Colonic mucosa (tissue), 4 donors: ENCODE results near the gene DNAJC30. TPM values are rescaled to one million over a fixed set of nuclear protein-coding genes. Genes with fewer than 3 reads are reported as not detected.

Source experiments
- DNase-seq: peaks from one replicate; pipeline ENCODE4 v3.0.0-alpha.2; 2020
- H3K27ac ChIP-seq: fragments of 200-600 bp; one replicate; pipeline ENCODE4 v1.8.0; 2021
- H3K27me3 ChIP-seq: fragments of 200-600 bp; one replicate; pipeline ENCODE4 v1.8.0; 2021
- H3K36me3 ChIP-seq: fragments of 200-600 bp; one replicate; pipeline ENCODE4 v1.8.0; 2021
- H3K4me1 ChIP-seq: fragments of 200-600 bp; one replicate; pipeline ENCODE4 v1.8.0; 2021; ENCODE audit warnings: mild to moderate bottlenecking
- H3K4me3 ChIP-seq: fragments of 200-600 bp; one replicate; pipeline ENCODE4 v1.8.0; 2021
- H3K9ac ChIP-seq, 2 donors: one replicate each; pipeline ENCODE4 v1.7.0; 2013; ENCODE audit warnings: control low read depth in 2 of 2, low read depth in 2 of 2, low read length in 2 of 2
- H3K9me3 ChIP-seq: fragments of 200-600 bp; one replicate; pipeline ENCODE4 v1.8.0; 2021
- intact Hi-C: fragments of 100-400 bp; cut with DNase I; formaldehyde crosslinking; loops from one replicate; pipeline ENCODE4 v1.14.1; 2022
- total RNA-seq, 2 donors: library from RNA; stranded (reverse); fragmentation: NEBNext Ultra II Directional in 1 of 2; extraction: Animal tissue kit (Norgen Biotek cat#: 25700) in 1 of 2; gene quantifications; one replicate each; pipeline ENCODE4 v1.2.1, GENCODE V29; 2021
- TF ChIP-seq, protein P1 (sequence below): fragments of 200-600 bp; IDR thresholded peaks from one replicate; pipeline ENCODE4 v1.8.0; 2022; ENCODE audit warnings: antibody characterized with exemption, mild to moderate bottlenecking
- donor health status: healthy.
- donor health status: DM: no; HTN: no; CAD: no.
- donor health status: DM: no; HTN: no; CAD: no.

Gene DNAJC30
- total RNA-seq, 2 donors from 2014 or later, result 9.7 to 15.1 TPM

DNA sequence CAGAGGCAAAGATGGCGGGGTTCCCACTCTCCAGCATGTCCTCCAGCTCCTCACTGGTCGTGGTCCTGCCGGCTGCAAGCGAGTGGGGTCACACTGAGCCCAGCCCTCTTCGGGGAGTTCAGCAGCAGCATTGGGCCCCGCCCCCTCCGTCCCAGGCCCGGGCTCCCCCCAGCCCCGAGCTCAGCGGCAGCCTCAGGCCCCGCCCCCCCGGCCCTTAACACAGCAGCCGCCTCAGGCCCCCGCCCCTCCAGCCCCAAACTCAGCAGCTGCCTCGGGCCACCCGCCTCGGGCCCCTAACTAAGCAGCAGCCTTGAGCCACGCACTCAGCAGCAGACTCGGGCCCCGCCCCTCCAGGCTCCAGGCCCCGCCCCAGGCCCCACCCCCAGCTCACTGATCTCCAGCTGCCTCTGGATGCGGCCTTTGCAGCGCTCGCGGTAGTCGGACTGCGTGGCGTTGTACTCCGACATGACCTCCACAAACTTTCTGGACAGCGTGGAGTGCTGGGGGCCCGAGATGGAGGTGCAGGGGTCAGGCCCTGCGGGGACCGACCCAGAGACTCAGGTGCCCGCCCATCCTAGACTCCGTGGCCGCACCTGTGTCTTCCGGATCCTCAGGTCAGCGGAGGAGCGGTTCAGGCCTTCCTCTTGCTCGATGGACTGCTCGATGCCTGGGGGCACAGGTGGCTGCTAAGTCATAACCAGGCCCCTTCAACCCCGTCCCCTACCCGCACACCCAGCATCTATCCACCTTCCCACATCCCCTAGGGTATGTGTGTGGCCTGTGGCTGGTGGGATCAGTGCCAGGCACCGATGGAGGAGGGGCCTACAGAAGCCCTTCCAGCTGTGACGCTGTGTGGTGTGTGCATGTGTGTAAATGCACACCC is 20.7 kb upstream of the DNAJC30 start:
- Histone ChIP-seq H3K27ac (no peak overlapping the region), H3K4me1 (no peaks in the 10 kb centered on the region), H3K4me3 (peak overlapping the region; percentile 24), H3K9ac (peak overlapping the region in 1 of 2 donors; percentile 51), H3K27me3 (no peaks in the 10 kb centered on the region), H3K36me3 (no peaks in the 10 kb centered on the region), H3K9me3 (no peaks in the 10 kb centered on the region)
- DNase-seq, result peak; percentile 71
- TF ChIP-seq, protein P1, sequence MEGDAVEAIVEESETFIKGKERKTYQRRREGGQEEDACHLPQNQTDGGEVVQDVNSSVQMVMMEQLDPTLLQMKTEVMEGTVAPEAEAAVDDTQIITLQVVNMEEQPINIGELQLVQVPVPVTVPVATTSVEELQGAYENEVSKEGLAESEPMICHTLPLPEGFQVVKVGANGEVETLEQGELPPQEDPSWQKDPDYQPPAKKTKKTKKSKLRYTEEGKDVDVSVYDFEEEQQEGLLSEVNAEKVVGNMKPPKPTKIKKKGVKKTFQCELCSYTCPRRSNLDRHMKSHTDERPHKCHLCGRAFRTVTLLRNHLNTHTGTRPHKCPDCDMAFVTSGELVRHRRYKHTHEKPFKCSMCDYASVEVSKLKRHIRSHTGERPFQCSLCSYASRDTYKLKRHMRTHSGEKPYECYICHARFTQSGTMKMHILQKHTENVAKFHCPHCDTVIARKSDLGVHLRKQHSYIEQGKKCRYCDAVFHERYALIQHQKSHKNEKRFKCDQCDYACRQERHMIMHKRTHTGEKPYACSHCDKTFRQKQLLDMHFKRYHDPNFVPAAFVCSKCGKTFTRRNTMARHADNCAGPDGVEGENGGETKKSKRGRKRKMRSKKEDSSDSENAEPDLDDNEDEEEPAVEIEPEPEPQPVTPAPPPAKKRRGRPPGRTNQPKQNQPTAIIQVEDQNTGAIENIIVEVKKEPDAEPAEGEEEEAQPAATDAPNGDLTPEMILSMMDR, result no peak
- intact Hi-C loops, result no loop called here

DNA sequence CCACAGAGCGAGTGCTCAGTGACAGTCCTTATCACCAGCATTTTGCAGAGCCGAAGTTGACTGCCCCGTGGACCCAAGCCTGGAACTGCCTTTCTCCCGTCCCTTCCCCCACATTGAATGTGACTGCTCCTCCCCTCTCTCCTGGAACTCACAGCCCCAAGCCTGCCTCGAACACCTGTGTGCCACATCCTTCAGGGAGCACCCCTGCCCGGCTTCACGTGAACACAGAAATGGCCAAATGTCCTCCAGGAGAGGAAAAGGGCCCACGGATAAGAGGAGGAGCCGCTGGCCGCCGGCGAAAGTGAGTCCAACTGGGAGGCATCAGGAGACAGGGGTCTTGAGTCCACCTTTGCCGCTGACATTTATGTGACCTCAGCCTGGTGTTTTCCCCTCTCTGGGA is 20.0 kb upstream of the DNAJC30 start:
- Histone ChIP-seq H3K4me1 (no peaks in the 10 kb centered on the region), H3K4me3 (no peak overlapping the region), H3K27me3 (no peaks in the 10 kb centered on the region), H3K27ac (no peak overlapping the region), H3K9ac (no peak overlapping the region), H3K36me3 (no peaks in the 10 kb centered on the region), H3K9me3 (no peaks in the 10 kb centered on the region)
- TF ChIP-seq, protein P1, result no peak
- DNase-seq, result no peak
- intact Hi-C loops, result no loop called here

DNA sequence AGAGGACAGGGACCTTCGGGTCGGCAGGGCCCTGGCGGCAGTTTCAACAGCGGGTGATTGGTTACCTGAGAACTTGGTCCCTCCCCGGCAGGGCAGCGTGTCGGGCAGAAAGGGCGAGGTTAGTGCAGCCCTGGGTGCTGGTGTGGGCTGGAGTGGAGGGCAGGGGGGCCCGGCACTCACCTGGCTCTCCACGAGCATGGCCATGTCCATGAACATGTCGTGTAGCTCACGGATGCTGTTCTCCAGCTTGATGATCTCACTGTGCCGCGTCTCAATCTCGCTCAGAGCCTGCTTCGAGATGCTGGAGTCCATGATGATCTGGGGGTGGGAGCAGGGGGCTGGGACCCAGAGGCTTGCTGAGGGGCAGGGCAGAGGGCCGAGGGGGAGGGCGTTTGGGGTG is 19.4 kb upstream of the DNAJC30 start:
- no peaks in the 10 kb centered on the region for H3K27me3 ChIP-seq
- H3K9me3 ChIP-seq, result no peaks in the 10 kb centered on the region
- TF ChIP-seq, protein P1, result no peak
- H3K9ac ChIP-seq, result no peak overlapping the region
- H3K27ac ChIP-seq, result no peak overlapping the region
- H3K4me1 ChIP-seq, result no peaks in the 10 kb centered on the region
- DNase-seq, result no peak
- H3K36me3 ChIP-seq, result no peaks in the 10 kb centered on the region
- no peak overlapping the region for H3K4me3 ChIP-seq
- intact Hi-C loops, result no loop called here

DNA sequence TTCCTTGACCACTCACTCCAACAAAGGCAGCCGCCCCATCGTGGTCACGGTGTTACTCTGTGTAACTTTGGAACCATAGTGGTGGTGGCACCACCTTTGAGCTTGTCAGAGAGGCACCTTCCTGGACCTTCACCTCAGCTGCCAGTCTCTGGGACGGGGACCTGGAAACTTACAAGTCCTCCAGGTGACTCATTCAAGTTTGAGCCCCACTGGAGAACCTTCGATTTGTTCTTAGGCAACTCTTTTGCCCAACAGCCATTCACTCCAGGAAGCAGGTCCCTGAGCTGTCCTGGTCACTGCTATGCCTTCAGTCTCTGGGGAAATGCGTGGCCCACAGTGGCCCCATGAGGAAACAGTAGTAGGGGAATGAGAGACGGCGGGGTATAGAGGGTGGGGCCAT is 19.0 kb upstream of the DNAJC30 start:
- H3K9me3 ChIP-seq, result no peaks in the 10 kb centered on the region
- intact Hi-C loops, result no loop called here
- H3K27ac ChIP-seq, result no peak overlapping the region
- H3K4me1 ChIP-seq, result no peaks in the 10 kb centered on the region
- H3K4me3 ChIP-seq, result no peak overlapping the region
- TF ChIP-seq, protein P1, result no peak
- DNase-seq, result no peak
- no peaks in the 10 kb centered on the region for H3K36me3 ChIP-seq
- H3K27me3 ChIP-seq, result no peaks in the 10 kb centered on the region
- no peak overlapping the region for H3K9ac ChIP-seq

DNA sequence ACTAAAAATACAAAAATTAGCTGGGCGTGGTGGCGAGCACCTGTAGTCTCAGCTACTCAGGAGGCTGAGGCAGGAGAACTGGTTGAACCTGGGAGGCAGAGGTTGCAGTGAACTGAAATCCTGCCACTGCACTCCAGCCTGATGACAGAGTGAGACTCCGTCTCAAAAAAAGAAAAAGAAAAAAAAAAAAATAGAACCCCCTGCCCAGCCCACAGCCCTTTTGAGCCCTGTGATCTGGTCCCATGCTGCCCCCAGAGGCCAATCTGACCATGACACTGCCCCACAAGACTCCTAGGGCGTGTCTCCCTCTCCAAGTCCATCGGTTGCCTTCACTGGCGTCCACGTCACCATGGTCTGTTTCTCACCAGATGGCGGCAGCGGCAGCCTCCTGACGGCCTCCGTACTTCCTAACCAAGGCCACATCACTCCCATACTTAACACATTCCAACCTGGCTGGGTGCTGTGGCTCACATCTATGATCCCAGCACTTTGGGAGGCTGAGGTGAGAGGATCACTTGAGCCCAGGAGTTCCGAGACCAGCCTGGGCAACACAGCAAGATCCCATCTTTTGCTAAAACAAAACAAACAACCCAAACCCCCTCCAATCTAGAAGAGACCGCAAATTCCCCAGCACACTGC is 18.2 kb upstream of the DNAJC30 start:
- DNase-seq, result peak; percentile 74
- no peak overlapping the region for H3K4me3 ChIP-seq
- no peaks in the 10 kb centered on the region for H3K4me1 ChIP-seq
- no peaks in the 10 kb centered on the region for H3K36me3 ChIP-seq
- H3K9me3 ChIP-seq, result no peaks in the 10 kb centered on the region
- no peaks in the 10 kb centered on the region for H3K27me3 ChIP-seq
- intact Hi-C loops, result no loop called here
- no peak overlapping the region for H3K27ac ChIP-seq
- TF ChIP-seq, protein P1, result peak; percentile 41
- H3K9ac ChIP-seq, result no peak overlapping the region
